Measurements from ENCODE around the gene GALNT9.
"Not testable (repeated sequence)": the region's sequence is repeated elsewhere in the genome, so short reads cannot be mapped to it uniquely, and the experiment has no call there.

GRCh38 chr12:132265822-132266221 lies 63.6 kb downstream of the GALNT9 start:
- not testable (repeated sequence) for TF ChIP-seq CTCF (conservative IDR thresholded peaks at IDR 0.05 in 1 of 2, IDR thresholded peaks at IDR 0.05 in 1 of 2; ENCODE audit: extremely low read depth in 1 of 2, insufficient read depth in 1 of 2, low read depth in 1 of 2, low read length in 2 of 2); EZH2 (IDR thresholded peaks at IDR 0.05; ENCODE audit: borderline replicate concordance, low read length)

Measured in mammary epithelial cell (primary cell).